Neuronal stem cell (in vitro differentiated cells): ENCODE measurements around the gene SNRNP200.

Experiments used
- DNase-seq: peaks from one replicate; pipeline ENCODE4 v3.0.0-alpha.2; 2013; ENCODE audit warnings: low spot score
- H2AFZ ChIP-seq: one replicate; pipeline ENCODE4 v1.6.1; 2013; ENCODE audit warnings: mild to moderate bottlenecking, low read length, inconsistent platforms
- H2AK5ac ChIP-seq: 2 replicates; pipeline ENCODE4 v1.6.1; 2013; ENCODE audit warnings: low read depth, mild to moderate bottlenecking, inconsistent platforms, low read length, moderate library complexity, mixed read lengths
- H2BK120ac ChIP-seq: 2 replicates; pipeline ENCODE4 v1.6.1; 2013; ENCODE audit warnings: low read depth, mild to moderate bottlenecking, inconsistent platforms, low read length, moderate library complexity, mixed read lengths
- H2BK12ac ChIP-seq: one replicate; pipeline ENCODE4 v1.6.1; 2013; ENCODE audit warnings: low read length, inconsistent platforms
- H2BK15ac ChIP-seq: 2 replicates; pipeline ENCODE4 v1.6.1; 2013; ENCODE audit warnings: mild to moderate bottlenecking, low read length, inconsistent platforms, mixed read lengths
- H2BK5ac ChIP-seq: one replicate; pipeline ENCODE4 v1.6.1; 2013; ENCODE audit warnings: inconsistent platforms, mild to moderate bottlenecking, low read length, moderate library complexity
- H3K14ac ChIP-seq: one replicate; pipeline ENCODE4 v1.6.1; 2013; ENCODE audit warnings: low read length, inconsistent platforms
- H3K18ac ChIP-seq: 2 replicates; pipeline ENCODE4 v1.6.1; 2013; ENCODE audit warnings: low read length, inconsistent platforms
- H3K23ac ChIP-seq: 2 replicates; pipeline ENCODE4 v1.6.1; 2013; ENCODE audit warnings: low read depth, mild to moderate bottlenecking, mixed read lengths, low read length, inconsistent platforms; ENCODE audit not compliant: poor library complexity
- H3K27ac ChIP-seq: replicated peaks from 3 replicates; pipeline ENCODE4 v1.5.1; 2013; ENCODE audit warnings: low read length, inconsistent platforms
- H3K27me3 ChIP-seq, 3 experiments: 2 replicates each; pipeline ENCODE4 v1.6.1; 2013; ENCODE audit warnings: low read length in 3 of 3, mild to moderate bottlenecking in 2 of 3, inconsistent platforms in 1 of 3, low read depth in 1 of 3, mixed read lengths in 1 of 3, moderate library complexity in 1 of 3; ENCODE audit not compliant: control insufficient read depth in 3 of 3, insufficient read depth in 3 of 3
- H3K36me3 ChIP-seq, 2 donors: replicated peaks in 1 of 2; 2 replicates each; pipeline ENCODE4 v1.6.1; 2013; ENCODE audit warnings: low read length in 2 of 2; ENCODE audit not compliant: control insufficient read depth in 2 of 2, insufficient read depth in 2 of 2
- H3K4ac ChIP-seq: 2 replicates; pipeline ENCODE4 v1.6.1; 2013; ENCODE audit warnings: inconsistent platforms, mild to moderate bottlenecking, low read length, moderate library complexity
- H3K4me1 ChIP-seq, 2 donors: 1 replicate in 1 of 2; 2 replicates in 1 of 2; pipeline ENCODE4 v1.6.1; 2013; ENCODE audit warnings: low read length in 2 of 2, low read depth in 1 of 2; ENCODE audit not compliant: control insufficient read depth in 2 of 2, insufficient read depth in 1 of 2
- H3K4me2 ChIP-seq: one replicate; pipeline ENCODE4 v1.6.1; 2013; ENCODE audit warnings: mild to moderate bottlenecking, low read length, inconsistent platforms; ENCODE audit not compliant: insufficient read depth, poor library complexity, severe bottlenecking
- H3K4me3 ChIP-seq, 2 donors: 2 replicates each; pipeline ENCODE4 v1.5.1; 2013; ENCODE audit warnings: low read length in 2 of 2, mild to moderate bottlenecking in 2 of 2, inconsistent platforms in 1 of 2, moderate library complexity in 1 of 2
- H3K79me1 ChIP-seq: one replicate; pipeline ENCODE4 v1.6.1; 2013; ENCODE audit warnings: low read depth, mild to moderate bottlenecking, inconsistent platforms, low read length, moderate library complexity
- H3K9ac ChIP-seq: one replicate; pipeline ENCODE4 v1.6.1; 2013; ENCODE audit warnings: mild to moderate bottlenecking, low read depth, low read length, inconsistent platforms; ENCODE audit not compliant: poor library complexity
- H3K9me3 ChIP-seq, 2 donors: replicated peaks in 1 of 2; 2 replicates each; pipeline versions ENCODE3 to v1.6.1; 2013; ENCODE audit warnings: low read length in 2 of 2, mild to moderate bottlenecking in 2 of 2, inconsistent platforms in 1 of 2, low read depth in 1 of 2, mixed read lengths in 1 of 2, moderate library complexity in 1 of 2; ENCODE audit not compliant: control insufficient read depth in 2 of 2, insufficient read depth in 1 of 2
- H4K8ac ChIP-seq: one replicate; pipeline ENCODE4 v1.6.1; 2013; ENCODE audit warnings: low read depth, mild to moderate bottlenecking, inconsistent platforms, low read length, moderate library complexity
- H4K91ac ChIP-seq: one replicate; pipeline ENCODE4 v1.6.1; 2013; ENCODE audit warnings: low read length, low read depth, mild to moderate bottlenecking, inconsistent platforms; ENCODE audit not compliant: poor library complexity
- WGBS, 2 donors: extraction: QIAGEN DNeasy Blood & Tissue Kit; methylation state at CpG; one replicate each; pipeline ENCODE4 v1.1.7; 2013; ENCODE audit warnings: missing lambda C conversion rate in 2 of 2, mixed read lengths in 1 of 2; ENCODE audit not compliant: insufficient read length in 2 of 2, insufficient replicate concordance in 1 of 2; ENCODE audit errors: extremely low coverage in 2 of 2; 5-methylcytosine and 5-hydroxymethylcytosine counted together

Gene SNRNP200

GRCh38 chr2:96336104-96336775 is 30.9 kb upstream of the SNRNP200 start:
- peak overlapping the region; percentile 70 to 84 for H3K4me3 ChIP-seq
- H2AK5ac ChIP-seq = no peak overlapping the region
- H2BK5ac ChIP-seq = peak overlapping the region; percentile 39
- DNase-seq = no peak
- peaks cover 2% of the 10 kb centered on the region for H3K79me1 ChIP-seq
- H3K27ac ChIP-seq = no peak overlapping the region
- no peak overlapping the region for H3K14ac ChIP-seq
- H3K36me3 ChIP-seq = peaks cover 3 to 29% of the 10 kb centered on the region in 2 donors
- H3K9me3 ChIP-seq = no peaks in the 10 kb centered on the region
- H3K23ac ChIP-seq = no peak overlapping the region
- no peak overlapping the region for H4K8ac ChIP-seq
- WGBS, 2 donors = no CpG with 5 or more reads among the region's 15 CpGs
- H2BK120ac ChIP-seq = no peak overlapping the region
- no peak overlapping the region for H4K91ac ChIP-seq
- H3K18ac ChIP-seq = no peak overlapping the region
- no peaks in the 10 kb centered on the region for H3K27me3 ChIP-seq
- peak overlapping the region; percentile 100 for H2AFZ ChIP-seq
- no peak overlapping the region for H3K4ac ChIP-seq
- H3K4me2 ChIP-seq = peak overlapping the region; percentile 63
- H2BK15ac ChIP-seq = no peak overlapping the region
- H2BK12ac ChIP-seq = no peak overlapping the region
- peak overlapping the region; percentile 56 for H3K9ac ChIP-seq
- peaks cover 8 to 9% of the 10 kb centered on the region in 2 donors for H3K4me1 ChIP-seq

- Histone ChIP-seq H4K91ac (no peak overlapping the region), H3K14ac (no peak overlapping the region), H3K9me3 (no peaks in the 10 kb centered on the region), H2BK12ac (no peak overlapping the region), H3K27me3 (no peaks in the 10 kb centered on the region), H3K23ac (no peak overlapping the region), H3K4me1 (peaks cover 8 to 11% of the 10 kb centered on the region in 2 donors), H3K9ac (no peak overlapping the region), H2BK5ac (no peak overlapping the region), H3K18ac (no peak overlapping the region), H3K4ac (no peak overlapping the region), H3K27ac (no peak overlapping the region), H2AK5ac (no peak overlapping the region), H2AFZ (no peak overlapping the region), H4K8ac (no peak overlapping the region), H2BK120ac (no peak overlapping the region), H3K4me2 (no peak overlapping the region), H3K79me1 (peaks cover 2% of the 10 kb centered on the region), H3K36me3 (peaks cover 3 to 7% of the 10 kb centered on the region in 2 donors), H3K4me3 (no peak overlapping the region), H2BK15ac (no peak overlapping the region)
- no peak for DNase-seq
- no CpG with 5 or more reads among the region's 3 CpGs for WGBS, 2 donors
Observed at GRCh38 chr2:96333708-96334107, 28.4 kb upstream of the SNRNP200 start.

- H2BK5ac ChIP-seq = no peak overlapping the region
- no peaks in the 10 kb centered on the region for H3K9me3 ChIP-seq
- no peak overlapping the region for H3K18ac ChIP-seq
- H3K4me2 ChIP-seq = no peak overlapping the region
- H2AFZ ChIP-seq = no peak overlapping the region
- no peak overlapping the region for H3K27ac ChIP-seq
- no peaks in the 10 kb centered on the region for H3K79me1 ChIP-seq
- H3K36me3 ChIP-seq = peaks cover 0 to 4% of the 10 kb centered on the region in 2 donors
- no peak overlapping the region for H2BK120ac ChIP-seq
- no peak overlapping the region for H2BK12ac ChIP-seq
- no peak overlapping the region for H3K14ac ChIP-seq
- H4K8ac ChIP-seq = no peak overlapping the region
- no peak for DNase-seq
- no peak overlapping the region for H2AK5ac ChIP-seq
- H3K23ac ChIP-seq = no peak overlapping the region
- no CpG with 5 or more reads among the region's 1 CpG for WGBS, 2 donors
- no peak overlapping the region for H3K9ac ChIP-seq
- H2BK15ac ChIP-seq = no peak overlapping the region
- peaks cover 0 to 10% (median 4%) of the 10 kb centered on the region in 3 experiments for H3K27me3 ChIP-seq
- H3K4me1 ChIP-seq = peaks cover 2 to 5% of the 10 kb centered on the region in 2 donors
- no peak overlapping the region for H4K91ac ChIP-seq
- H3K4me3 ChIP-seq = no peak overlapping the region
- no peak overlapping the region for H3K4ac ChIP-seq
Observed at GRCh38 chr2:96330407-96330806, 25.1 kb upstream of the SNRNP200 start.

- Histone ChIP-seq H2BK15ac (no peak overlapping the region), H3K79me1 (no peaks in the 10 kb centered on the region), H3K23ac (no peak overlapping the region), H3K4ac (no peak overlapping the region), H3K14ac (no peak overlapping the region), H3K27me3 (peaks cover 0 to 10% (median 6%) of the 10 kb centered on the region in 3 experiments), H3K27ac (no peak overlapping the region), H3K36me3 (peaks cover 0 to 4% of the 10 kb centered on the region in 2 donors), H3K9ac (no peak overlapping the region), H2AFZ (no peak overlapping the region), H3K4me2 (no peak overlapping the region), H4K91ac (no peak overlapping the region), H3K18ac (no peak overlapping the region), H2BK12ac (no peak overlapping the region), H2BK120ac (no peak overlapping the region), H3K4me3 (no peak overlapping the region), H3K9me3 (no peaks in the 10 kb centered on the region), H2BK5ac (no peak overlapping the region), H2AK5ac (no peak overlapping the region), H4K8ac (no peak overlapping the region), H3K4me1 (peaks cover 2 to 4% of the 10 kb centered on the region in 2 donors)
- DNase-seq = no peak
- no CpG with 5 or more reads among the region's 6 CpGs for WGBS, 2 donors
Observed at GRCh38 chr2:96329874-96330273, 24.5 kb upstream of the SNRNP200 start.
